AG09309 (cell line): Measurements from ENCODE around the gene KRT14.
"Not testable (repeated sequence)": the region's sequence is repeated elsewhere in the genome, so short reads cannot be mapped to it uniquely, and the experiment has no call there.

Source experiments
- DNase-seq: peaks from one replicate; pipeline ENCODE4 v3.0.0-alpha.2; 2010; ENCODE audit warnings: low read depth
- H3K4me3 ChIP-seq: 2 replicates; pipeline ENCODE4 v1.5.1; 2011; ENCODE audit warnings: mild to moderate bottlenecking, low read depth, low read length, moderate library complexity; ENCODE audit not compliant: control insufficient read depth
- CTCF ChIP-seq: IDR thresholded peaks from 2 replicates; pipeline ENCODE4 v1.5.1; 2011; ENCODE audit warnings: mild to moderate bottlenecking, low read depth, low read length, inconsistent platforms; ENCODE audit not compliant: insufficient read depth, control insufficient read depth; ENCODE audit errors: missing control alignments

The KRT14 gene

GRCh38 chr17:41631025-41631897, 44.6 kb upstream of the KRT14 start:
- no peak overlapping the region for H3K4me3 ChIP-seq
- no peak for TF ChIP-seq CTCF
- DNase-seq, result no peak

DNA sequence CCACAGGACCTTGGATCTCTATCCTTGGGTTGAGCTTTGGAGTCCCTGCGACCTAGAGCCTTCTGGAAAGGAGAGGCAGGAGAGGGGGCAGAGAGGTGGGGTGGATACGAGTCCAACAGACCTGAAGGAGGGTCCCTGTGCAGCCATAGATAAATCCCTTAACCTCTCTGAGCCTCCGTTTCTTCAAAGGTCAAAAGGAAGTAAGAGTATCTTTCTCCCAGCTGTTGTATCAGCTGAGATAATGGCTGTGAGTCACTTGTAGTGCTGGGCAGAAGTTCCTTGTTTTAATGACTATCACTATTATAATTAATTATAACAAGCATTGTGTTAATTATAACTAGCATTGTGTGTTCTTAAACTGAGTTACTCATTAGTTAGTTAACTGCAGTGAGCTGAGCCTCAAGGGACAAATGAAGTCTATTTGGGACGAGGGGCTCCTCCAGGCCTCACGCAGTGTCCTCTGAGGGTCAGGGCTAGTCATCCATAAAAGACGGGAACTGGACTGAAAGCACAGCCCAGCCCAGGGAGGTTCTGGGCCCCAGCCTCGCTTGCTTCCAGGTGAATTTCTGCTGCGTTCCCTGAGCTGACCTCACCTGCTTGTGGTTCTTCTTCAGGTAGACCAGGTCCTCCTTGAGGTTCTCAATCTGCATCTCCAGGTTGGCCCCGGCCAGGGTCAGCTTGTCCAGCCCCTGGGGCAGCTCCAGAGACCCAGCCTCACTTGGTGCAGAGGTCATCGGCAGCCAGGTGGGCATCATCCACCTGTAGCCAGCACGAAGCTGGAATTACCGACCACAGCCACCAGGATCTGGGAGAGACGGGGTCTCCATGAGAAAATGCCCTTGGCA, 43.4 kb upstream of the KRT14 start:
- H3K4me3 ChIP-seq, result no peak overlapping the region
- TF ChIP-seq CTCF, result no peak
- DNase-seq, result no peak

- no peak overlapping the region for H3K4me3 ChIP-seq
- TF ChIP-seq CTCF, result no peak
- DNase-seq, result no peak
Observed at GRCh38 chr17:41629316-41629715, 42.6 kb upstream of the KRT14 start.

DNA sequence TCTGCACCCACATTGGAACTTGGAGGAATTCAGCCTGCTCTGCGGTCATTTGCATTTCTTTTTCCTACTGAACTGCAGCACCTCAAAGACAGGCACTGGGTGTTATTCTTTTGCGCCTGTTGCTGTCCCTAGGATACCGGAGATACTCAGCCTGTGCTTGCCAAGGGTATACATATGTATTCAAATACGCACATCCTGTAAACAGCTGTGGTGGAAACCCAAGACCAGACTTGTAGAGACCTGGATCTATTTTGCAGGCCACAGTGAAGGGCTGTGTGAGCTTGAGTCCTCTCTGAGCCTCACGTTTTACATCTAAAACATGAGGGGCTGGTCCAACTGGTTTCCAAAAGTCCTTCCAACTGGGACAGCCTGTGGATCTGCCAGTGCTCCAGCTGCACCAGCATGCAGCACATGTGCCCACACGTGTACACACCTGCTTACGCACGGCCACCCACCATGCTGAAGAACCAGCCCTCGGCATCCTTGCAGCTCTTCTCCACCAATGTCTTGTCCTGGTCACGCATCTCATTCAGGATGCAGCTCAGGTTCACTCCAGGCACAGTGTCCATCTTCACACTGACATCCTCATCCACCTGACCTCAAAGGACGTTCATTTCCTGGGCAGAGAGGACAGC, 42.0 kb upstream of the KRT14 start:
- not testable (repeated sequence) for DNase-seq

GRCh38 chr17:41628073-41628370, 41.3 kb upstream of the KRT14 start:
- H3K4me3 ChIP-seq, DNase-seq: not testable (repeated sequence)

More for the DNA sequence above, 42.0 kb upstream of the KRT14 start:
- H3K4me3 ChIP-seq, result not testable (repeated sequence)

GRCh38 chr17:41627316-41628072, 40.8 kb upstream of the KRT14 start:
- no peak overlapping the region for H3K4me3 ChIP-seq
- no peak for TF ChIP-seq CTCF
- DNase-seq, result no peak

GRCh38 chr17:41626914-41627295, 40.2 kb upstream of the KRT14 start:
- not testable (repeated sequence) for H3K4me3 ChIP-seq, DNase-seq

DNA sequence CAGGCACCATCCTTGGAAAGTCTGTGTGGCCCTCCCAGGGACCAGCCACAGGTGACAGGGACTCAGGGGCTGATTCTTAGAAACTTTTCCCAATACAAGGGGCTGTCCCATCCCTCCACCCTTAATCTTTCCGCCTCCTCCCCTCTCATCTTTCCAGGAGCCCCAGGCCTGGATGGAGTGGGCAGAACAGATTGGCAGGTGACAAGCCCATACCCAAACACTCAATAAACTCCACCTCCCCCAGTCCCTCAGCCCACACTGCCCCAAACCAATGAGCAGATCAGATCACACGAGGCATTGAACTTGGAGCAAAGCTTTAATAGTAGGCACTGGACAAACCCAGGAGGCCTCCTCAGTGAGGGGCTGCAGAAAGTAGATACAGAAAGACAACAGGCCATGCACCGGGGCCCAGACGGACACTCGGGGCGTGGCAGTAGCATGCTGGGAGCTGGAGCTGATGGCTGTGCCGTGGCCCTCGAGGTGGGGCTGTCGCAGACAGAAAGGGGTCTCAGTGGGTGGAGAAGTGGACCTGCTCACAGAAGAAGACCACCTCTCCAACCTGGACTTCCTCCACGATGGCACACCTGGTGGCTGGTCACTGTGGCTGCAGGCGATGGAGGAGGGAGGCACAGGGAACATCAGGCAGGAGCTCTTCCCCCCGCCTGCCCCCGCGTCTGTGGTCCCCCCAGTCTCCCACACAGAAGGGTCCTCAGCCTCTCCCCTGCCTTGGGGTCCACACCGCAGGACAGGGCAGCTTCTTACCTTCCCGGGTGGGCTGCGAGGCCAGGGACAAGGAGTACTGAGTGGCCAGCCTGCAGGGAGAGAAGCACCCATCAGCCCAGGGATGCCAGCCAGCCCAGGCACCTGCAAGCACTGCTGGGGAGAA, 39.6 kb upstream of the KRT14 start:
- not testable (repeated sequence) for DNase-seq

More for the DNA sequence above, 39.6 kb upstream of the KRT14 start:
- not testable (repeated sequence) for H3K4me3 ChIP-seq
